ENCODE results near the gene AP5M1.
"Not testable (repeated sequence)": the region's sequence is repeated elsewhere in the genome, so short reads cannot be mapped to it uniquely, and the experiment has no call there.

DNA sequence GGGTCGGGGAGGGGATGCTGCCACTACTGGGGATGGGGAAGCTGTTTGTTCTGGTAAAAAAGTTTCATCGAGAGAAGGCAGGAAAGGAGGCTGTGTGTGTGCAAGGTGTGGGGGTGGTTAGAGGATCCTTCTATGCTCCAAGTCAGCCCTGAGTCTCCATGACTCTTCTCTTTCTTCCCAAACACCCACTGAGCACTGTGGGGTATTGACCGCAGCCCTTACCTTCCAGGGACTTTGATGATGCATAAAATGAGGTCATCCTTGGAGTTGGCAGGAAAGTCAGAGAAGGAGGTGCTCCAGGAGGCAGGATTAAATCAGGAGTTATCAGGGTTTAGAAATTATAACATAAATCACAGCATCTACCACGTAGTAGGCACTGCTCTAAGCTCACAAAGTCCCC lies 63.7 kb downstream of the AP5M1 start:
- TF ChIP-seq, protein P1, sequence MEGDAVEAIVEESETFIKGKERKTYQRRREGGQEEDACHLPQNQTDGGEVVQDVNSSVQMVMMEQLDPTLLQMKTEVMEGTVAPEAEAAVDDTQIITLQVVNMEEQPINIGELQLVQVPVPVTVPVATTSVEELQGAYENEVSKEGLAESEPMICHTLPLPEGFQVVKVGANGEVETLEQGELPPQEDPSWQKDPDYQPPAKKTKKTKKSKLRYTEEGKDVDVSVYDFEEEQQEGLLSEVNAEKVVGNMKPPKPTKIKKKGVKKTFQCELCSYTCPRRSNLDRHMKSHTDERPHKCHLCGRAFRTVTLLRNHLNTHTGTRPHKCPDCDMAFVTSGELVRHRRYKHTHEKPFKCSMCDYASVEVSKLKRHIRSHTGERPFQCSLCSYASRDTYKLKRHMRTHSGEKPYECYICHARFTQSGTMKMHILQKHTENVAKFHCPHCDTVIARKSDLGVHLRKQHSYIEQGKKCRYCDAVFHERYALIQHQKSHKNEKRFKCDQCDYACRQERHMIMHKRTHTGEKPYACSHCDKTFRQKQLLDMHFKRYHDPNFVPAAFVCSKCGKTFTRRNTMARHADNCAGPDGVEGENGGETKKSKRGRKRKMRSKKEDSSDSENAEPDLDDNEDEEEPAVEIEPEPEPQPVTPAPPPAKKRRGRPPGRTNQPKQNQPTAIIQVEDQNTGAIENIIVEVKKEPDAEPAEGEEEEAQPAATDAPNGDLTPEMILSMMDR (IDR thresholded peaks at IDR 0.05; ENCODE audit: low read depth, low read length, poor library complexity, severe bottlenecking) = not testable (repeated sequence)
- TF ChIP-seq EZH2phosphoT487 (IDR thresholded peaks at IDR 0.05; ENCODE audit: borderline replicate concordance, low read length) = not testable (repeated sequence)

Data from DOHH2 (cell line).